DLD1 (cell line): ENCODE data around the gene GNS.

Experiments
- in situ Hi-C: cut with HindIII; loops from 2 replicates; pipeline ENCODE4 v1.10.0; 2017; ENCODE audit warnings: low sequenced_read_pairs

GNS gene

GRCh38 chr12:64739778-64740177 is 19.4 kb downstream of the GNS start:
- in situ Hi-C loops, result no loop called here

- in situ Hi-C loops, result no loop called here
These were observed 21.7 kb downstream of the GNS start for GRCh38 chr12:64737539-64737938.

GRCh38 chr12:64736771-64737170 is 22.4 kb downstream of the GNS start:
- in situ Hi-C loops, result no loop called here

GRCh38 chr12:64735442-64735841 is 23.8 kb downstream of the GNS start:
- in situ Hi-C loops, result no loop called here

GRCh38 chr12:64733857-64734256 is 25.3 kb downstream of the GNS start:
- in situ Hi-C loops, result no loop called here

GRCh38 chr12:64731683-64732082 is 27.5 kb downstream of the GNS start:
- in situ Hi-C loops, result no loop called here

- in situ Hi-C loops, result no loop called here
These were observed 28.6 kb downstream of the GNS start for GRCh38 chr12:64730588-64730969.

GRCh38 chr12:64729909-64730587 is 29.2 kb downstream of the GNS start:
- in situ Hi-C loops, result no loop called here

GRCh38 chr12:64724201-64724745 is 34.9 kb downstream of the GNS start:
- in situ Hi-C loops, result no loop called here

GRCh38 chr12:64723630-64724029 is 35.6 kb downstream of the GNS start:
- in situ Hi-C loops, result no loop called here

GRCh38 chr12:64722835-64723234 is 36.4 kb downstream of the GNS start:
- in situ Hi-C loops, result no loop called here

GRCh38 chr12:64720884-64721283 is 38.3 kb downstream of the GNS start:
- in situ Hi-C loops, result no loop called here

GRCh38 chr12:64718649-64719048 is 40.6 kb downstream of the GNS start:
- in situ Hi-C loops, result no loop called here

GRCh38 chr12:64716839-64717455 is 42.3 kb downstream of the GNS start:
- in situ Hi-C loops, result no loop called here

GRCh38 chr12:64716371-64716770 is 42.8 kb downstream of the GNS start:
- in situ Hi-C loops, result no loop called here

- in situ Hi-C loops, result no loop called here
These were observed 44.6 kb downstream of the GNS start for GRCh38 chr12:64714551-64714968.

GRCh38 chr12:64713376-64713775 is 45.8 kb downstream of the GNS start:
- in situ Hi-C loops, result no loop called here

- in situ Hi-C loops, result no loop called here
These were observed 49.8 kb downstream of the GNS start for GRCh38 chr12:64709429-64709828.

GRCh38 chr12:64707926-64708325 is 51.3 kb downstream of the GNS start:
- in situ Hi-C loops, result no loop called here

- in situ Hi-C loops, result no loop called here
These were observed 51.8 kb downstream of the GNS start for GRCh38 chr12:64707362-64707761.

- in situ Hi-C loops, result no loop called here
These were observed 52.3 kb downstream of the GNS start for GRCh38 chr12:64706857-64707256.

- in situ Hi-C loops, result no loop called here
These were observed 52.9 kb downstream of the GNS start for GRCh38 chr12:64706306-64706705.

- in situ Hi-C loops, result no loop called here
These were observed 57.9 kb downstream of the GNS start for GRCh38 chr12:64701283-64701682.
